Inflammatory macrophage (primary cell): ENCODE data around the gene TICRR.
"Not testable (repeated sequence)": the region's sequence is repeated elsewhere in the genome, so short reads cannot be mapped to it uniquely, and the experiment has no call there.

Source experiments
- DNase-seq, 2 donors: peaks; one replicate each; pipeline ENCODE4 v3.0.0-alpha.2; 2020 to 2022

TICRR gene

DNA sequence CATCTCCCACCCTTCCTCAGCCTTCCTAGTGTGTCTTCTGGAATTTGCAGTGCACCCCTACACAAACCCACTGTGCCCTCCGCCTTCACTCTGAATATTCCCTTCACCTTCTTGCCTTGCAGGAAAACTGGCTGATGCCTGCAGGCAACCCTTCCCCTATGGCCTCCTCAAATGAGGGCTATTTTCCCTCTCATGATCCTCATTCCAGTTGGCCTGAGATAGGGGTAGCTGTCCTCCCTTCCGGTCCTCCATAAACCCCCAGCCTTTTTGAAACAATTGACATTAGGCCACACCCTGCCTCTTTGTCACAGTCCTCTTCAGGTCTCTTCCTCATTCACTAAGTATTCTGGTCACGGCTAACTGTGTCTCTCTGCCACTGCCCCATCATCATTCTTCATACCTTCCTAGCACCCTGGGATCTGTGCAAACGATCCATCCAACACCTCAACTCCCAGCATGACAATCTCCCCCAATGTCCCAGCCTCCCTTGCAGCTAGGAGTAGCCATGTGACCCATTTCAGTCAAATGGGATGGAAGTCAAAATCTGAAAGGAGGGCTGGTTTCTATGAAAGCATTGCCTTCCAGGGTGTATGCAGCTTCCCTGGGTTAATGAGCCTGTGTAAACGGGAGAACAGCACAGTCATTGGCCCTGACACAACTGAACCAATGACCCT, 8.5 kb upstream of the TICRR start:
- DNase-seq = no peak

DNA sequence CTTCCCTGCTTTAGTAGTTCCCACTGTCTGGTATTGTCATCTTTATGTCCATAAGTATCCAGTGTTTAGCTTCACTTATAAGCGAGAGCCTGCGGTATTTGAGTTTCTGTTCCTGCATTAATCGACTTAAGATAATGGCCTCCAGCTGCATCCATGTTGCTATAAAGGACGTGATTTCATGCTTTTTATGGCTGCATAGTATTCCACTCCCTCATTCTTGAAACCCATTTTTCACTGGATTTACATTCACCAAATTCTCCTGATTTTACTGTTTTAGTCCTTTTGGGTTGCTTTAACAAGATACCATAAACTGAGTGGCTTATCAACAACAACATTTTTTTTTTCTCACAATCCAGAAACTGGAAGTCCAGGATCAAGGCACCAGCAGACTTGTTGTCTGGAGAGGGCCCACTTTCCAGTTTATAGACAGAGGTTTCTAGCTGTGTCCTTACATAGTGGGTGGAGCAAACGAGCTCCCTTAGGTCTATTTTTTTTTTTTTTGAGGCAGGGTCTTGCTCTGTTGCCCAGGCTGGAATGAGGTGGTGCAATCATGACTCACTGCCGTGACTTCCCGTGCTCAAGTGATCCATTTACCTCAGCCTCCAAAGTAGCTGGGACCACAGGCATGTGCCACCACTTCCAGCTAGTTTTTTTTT, 6.1 kb upstream of the TICRR start:
- no peak for DNase-seq

DNA sequence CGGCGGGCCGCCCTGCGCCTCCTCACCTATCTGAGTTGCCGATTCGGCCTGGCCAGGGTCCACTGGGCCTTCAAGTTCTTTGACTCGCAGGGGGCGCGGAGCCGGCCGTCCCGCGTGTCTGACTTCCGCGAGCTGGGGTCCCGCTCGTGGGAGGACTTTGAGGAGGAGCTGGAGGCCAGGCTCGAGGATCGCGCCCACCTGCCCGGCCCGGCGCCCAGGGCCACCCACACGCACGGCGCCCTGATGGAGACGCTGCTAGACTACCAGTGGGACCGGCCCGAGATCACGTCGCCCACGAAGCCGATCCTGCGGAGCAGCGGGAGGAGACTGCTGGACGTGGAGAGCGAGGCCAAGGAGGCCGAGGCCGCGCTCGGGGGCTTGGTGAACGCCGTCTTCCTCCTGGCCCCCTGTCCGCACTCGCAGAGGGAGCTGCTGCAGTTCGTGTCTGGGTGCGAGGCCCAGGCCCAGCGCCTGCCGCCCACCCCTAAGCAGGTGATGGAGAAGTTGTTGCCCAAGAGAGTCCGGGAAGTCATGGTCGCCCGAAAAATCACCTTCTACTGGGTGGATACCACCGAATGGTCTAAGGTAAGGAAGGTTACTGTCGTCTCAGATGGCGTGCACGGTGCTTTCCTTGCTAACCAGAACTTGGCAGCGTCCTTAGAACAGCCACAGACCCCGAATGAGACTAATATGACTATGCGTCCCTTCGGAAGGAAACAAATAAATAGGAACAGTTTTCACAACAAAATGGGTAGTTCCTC, 567 bp downstream of the TICRR start:
- DNase-seq = no peak

DNA sequence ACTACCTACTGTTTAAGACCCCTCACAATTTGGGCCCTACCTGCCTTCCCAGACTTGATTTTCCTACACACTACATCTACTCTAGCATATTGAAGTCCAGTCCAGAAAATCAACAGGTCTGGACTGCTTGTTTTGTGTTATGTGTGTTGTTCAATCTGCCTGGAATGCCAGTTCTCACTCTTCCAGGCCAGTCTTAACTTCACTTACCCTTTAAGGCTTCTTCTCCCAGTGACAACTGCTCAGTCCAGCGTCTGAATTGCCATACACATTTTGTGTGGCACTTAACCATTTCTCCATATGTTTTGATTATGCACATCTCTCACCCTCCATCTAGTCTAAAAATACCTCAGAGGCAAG, 1.1 kb downstream of the TICRR start:
- no peak for DNase-seq

DNA sequence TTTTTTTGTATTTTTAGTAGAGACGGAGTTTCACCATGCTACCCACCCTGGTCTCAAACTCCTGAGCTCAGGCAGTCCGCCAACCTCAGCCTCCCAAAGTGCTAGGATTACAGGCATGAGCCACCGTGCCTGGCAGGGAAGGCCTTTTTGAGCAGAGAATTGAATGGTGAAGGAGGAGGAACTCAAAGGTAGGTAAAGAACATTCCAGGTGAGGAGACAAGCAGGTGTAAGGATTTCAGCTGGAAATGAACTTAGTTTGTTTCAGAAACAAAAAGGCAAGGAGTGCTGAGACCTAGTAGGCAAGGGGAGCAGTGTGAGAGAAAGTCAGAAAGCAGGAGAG, 2.5 kb downstream of the TICRR start:
- no peak for DNase-seq

DNA sequence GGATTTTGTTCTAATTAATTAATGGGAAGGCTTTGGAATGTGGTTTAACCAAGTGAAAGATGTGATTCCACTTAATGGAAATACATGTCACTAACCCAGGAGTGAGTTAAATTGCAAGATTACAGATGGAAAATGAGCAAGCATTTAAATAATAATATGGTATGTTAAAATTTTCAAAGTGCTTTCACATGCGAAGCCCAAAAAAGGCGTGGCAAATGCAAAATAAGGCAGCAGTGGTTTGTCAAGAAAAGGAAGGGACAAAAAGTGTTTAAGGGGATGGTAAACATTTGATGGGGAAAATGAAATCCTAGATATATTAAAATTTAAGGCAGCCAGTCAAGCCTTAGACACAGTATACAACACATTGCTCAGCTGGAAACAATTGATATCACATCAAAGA, 2.9 kb downstream of the TICRR start:
- no peak for DNase-seq

DNA sequence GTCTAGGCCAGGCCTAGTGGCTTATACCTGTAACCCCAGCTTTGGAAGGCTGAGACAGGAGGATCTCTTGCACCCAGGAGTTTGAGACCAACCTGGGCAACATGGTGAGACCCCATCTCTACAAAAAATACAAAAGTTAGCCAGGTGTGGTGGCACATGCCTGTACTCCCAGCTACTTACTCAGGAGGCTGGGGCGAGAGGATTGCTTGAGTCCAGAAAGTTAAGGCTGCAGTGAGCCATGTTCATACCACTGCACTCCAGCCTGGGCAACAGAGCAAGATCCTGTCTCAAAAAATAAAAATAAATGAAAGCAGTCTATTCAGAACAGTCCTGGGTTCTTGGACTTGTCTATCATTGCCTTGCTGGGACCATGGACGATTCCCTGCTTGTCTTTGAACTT, 5.5 kb downstream of the TICRR start:
- DNase-seq = not testable (repeated sequence)

DNA sequence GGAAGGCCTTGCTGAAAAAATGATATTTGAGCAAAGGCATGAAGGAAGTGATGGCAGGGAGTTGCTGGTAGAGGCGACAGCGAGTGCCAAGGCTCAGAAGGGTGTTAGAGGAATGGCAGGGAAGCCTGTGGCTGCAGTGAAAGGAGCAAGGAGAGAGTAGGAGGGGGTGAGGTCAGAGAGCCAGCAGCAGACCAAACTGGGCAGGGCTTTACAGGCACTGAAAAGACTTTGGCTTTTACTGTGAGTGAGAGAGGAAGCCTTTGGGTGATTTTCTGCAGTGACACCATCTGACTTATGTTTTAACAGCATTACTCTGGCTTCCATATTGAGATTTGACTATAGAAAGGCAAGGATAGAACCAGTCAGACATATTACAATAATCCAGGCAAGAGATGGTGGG, 11.4 kb downstream of the TICRR start:
- peak; percentile 8 to 63 for DNase-seq

DNA sequence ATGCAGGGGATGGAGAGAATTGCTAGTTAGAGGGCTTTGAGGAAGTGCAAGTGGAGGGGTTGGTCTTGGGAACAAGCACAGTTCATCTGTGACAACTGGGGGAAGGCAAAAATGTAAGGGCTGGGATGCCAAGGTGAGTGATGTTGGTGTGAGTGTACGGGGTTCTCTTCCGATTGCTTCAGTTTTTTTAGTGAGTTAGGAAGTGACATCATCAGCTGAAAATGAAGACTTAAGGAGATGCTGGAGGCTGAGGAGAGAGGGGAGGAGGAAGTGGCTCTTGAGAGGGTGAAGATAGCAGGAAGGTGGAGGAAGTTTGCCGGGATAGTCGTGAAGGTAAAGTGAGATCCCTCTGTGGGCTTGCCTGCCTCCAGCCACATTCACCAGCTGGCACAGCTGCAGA, 12.7 kb downstream of the TICRR start:
- DNase-seq = no peak

DNA sequence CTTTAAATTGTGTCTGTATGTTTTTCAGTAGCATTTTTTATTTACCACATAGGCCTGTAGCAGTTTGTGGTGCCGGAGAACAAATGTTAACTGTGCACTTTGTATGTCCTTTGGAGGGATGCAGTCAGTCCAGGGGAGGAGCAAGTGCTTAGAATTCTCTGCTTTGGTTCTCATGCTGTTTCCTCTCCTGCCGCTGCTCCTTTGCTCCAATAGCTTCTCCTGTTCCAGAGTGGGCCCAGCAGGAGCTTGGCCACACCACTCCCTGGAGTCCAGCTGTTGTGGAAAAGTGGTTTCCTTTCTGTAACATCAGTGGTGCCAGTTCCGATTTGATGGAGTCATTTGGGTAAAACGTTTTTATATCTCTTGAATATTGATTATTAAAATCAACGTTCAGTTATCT, 16.6 kb downstream of the TICRR start:
- no peak for DNase-seq

DNA sequence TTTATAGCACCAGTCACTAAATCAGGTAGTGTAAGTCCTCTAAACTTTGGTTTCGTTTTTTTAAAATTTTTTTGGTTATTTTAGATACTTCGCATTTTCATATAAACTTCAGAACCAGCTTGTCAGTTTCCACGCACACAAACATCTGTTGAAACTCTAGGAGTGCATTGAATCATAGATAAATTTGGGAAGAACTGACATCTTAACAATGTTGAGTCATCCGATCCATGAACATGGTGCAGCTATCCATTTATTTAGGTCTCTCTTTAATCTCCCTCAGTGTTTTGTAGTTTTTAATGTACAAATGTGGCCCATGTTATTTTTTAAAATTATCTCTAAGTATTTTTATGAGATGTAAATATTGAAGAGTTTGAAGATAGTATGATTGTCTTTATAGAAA, 17.7 kb downstream of the TICRR start:
- no peak for DNase-seq

DNA sequence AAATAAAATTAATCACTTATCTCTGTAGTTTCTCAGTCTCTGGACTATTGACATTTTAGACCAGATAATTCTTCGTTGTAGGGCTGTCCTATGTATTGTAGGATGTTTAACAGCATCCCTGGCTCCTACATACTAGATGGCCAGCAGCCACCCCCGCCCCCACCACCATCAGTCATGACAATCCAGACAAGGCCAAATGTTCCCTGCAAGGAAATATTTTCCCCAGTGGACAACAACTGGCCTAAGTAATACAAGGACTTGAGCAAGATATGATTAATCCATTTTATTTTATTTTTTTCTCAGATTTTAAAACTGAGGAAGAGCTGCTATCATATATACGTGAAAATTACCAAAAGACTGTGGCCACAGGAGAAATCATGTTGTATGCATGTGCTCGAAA, 23.8 kb downstream of the TICRR start:
- DNase-seq = no peak

DNA sequence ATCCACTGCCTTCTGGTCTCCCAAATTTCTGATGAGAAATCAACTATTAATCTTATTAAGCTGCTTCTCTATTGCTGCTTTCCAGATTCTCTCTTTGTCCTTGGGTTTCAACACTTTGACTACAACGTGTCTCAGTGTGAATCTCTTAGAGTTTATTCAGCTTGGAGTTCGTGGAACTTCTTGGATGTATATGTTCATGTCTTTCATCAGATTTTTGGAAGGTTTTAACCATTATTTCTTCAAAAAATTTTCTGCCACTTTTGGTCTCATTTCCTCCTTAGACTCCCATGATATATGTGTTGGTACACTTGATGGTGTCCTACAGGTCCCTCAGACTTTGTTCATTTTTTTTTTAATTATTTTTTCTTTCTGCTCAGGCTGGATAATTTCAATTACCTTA, 36.0 kb downstream of the TICRR start:
- no peak for DNase-seq

DNA sequence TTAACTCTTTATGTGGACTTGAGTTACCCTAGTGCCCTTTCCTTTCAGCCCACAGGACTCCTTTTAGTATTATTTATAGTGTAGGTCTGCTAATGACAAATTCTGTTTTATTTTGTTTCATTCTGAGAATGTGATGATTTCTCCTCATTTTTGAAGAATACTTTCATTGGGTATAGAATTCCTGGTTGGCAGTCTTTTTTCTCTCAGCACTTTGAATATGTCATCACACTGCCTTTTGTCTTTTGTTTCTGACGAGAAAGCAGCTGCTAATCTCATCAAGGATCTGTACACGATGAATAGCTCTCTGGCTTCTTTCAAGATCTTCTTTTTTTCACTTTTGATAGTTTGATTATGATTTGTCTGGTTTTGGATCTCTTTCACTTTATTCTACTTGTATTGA, 37.8 kb downstream of the TICRR start:
- DNase-seq = no peak

DNA sequence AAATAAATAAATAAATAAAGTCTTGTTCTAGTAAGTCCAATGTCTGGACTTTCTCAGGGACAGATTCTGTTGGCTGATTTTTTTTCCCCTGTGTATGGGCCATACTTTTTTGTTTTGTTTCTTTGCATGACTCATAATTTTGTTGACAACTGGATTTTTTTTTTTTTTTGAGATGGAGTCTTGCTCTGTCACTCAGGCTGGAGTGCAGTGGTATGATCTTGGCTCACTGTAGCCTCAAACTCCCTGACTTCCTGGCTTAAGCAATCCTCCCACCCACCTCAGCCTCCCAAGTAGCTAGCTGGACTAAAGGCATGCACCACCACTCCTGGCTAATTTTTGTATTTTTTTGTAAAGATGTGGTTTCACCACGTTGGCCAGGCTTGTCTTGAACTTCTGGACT, 38.9 kb downstream of the TICRR start:
- peak; percentile 51 to 70 for DNase-seq

DNA sequence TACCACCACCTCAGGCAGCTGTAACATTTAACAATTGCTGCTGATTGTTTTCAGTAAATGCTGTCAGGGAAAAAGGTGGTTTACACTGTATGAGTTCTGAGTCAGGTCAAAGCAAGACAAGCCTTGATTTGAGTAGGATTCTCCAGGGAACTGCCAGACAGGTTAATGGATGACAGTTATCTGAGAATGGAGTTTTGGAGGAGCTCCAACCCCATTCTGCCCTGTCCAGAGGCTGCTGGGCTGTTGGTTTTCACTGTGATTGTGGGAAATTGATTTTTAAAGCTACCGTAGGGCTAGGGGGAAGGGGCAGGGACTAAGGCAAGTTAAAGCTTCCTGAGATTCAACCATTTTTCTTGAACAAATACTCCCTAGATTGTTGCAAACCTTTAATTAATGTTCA, 39.9 kb downstream of the TICRR start:
- no peak for DNase-seq

DNA sequence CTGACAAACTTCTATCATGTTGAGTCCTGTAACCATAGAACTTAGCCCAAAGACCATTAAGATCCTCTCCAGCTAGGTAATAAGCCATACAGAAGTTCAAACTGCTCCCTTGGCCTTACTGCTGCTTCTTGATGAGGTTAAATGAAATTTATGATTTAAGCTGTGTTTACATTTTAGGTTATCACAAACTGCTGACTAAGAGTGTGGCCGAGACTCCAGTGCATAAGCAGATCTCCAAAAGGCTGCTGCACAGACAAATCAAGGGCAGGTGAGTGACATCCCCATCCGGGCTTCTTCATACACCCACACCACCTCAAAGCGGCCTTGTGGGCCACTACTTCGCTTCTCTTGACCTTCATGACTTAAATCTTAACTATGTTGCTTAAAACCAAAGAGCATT, 41.0 kb downstream of the TICRR start:
- DNase-seq = no peak

DNA sequence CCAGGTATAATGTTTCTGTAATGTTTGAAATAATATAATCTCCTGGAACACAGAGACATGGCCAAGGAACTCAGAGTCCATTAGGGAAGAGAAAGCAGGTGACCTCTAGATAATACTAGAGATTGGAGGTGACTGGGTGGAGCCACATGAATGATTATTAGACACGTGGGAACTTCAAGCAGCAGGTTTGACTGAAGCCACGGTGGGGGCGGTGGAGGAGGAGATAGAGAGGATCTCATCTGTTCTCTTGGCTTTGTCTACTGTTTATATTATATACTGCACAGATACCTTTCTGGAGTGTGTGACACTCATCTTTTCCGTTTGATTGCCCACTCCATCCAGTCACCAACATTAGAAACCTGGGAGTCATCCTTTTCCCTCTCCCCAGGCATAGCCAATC, 46.3 kb downstream of the TICRR start:
- DNase-seq = no peak

DNA sequence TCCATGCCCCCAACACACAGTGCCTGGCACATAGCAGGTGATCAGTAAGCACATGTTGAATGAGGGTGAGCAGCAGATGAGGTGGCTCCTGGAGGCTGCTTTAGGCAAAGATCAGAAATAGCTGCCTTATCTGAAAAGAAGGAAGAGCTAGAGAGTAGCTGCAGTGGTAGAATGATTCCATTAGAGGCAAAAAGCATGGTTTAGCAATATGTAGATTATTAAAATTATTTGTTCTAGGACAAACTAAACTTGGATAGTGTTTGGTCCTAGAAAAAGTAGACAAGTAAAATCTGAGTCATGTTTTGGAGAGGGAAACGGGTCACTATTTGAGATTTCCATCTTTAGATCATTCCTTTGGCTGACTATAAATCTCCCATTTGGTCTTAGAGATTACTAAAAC, 47.9 kb downstream of the TICRR start:
- DNase-seq = no peak

DNA sequence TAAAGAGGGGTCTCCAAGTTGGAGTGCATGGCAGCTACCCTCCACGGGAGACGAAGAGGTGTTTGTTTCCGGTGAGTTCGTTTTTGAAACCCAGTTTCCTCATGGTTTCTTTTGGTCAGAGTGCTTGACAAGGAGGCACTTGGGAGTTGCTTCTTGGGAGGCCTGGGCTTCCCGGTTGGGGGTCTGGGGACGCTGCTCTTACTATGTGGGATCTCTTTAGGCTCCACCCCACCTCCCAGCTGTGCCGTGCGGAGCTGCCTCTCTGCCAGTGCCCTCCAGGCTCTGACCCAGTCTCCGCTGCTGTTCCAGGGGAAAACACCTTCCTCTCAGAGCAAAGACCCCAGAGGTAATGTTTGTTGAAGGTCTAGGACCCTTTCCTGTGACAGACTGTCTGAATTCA, 50.4 kb downstream of the TICRR start:
- no peak for DNase-seq

DNA sequence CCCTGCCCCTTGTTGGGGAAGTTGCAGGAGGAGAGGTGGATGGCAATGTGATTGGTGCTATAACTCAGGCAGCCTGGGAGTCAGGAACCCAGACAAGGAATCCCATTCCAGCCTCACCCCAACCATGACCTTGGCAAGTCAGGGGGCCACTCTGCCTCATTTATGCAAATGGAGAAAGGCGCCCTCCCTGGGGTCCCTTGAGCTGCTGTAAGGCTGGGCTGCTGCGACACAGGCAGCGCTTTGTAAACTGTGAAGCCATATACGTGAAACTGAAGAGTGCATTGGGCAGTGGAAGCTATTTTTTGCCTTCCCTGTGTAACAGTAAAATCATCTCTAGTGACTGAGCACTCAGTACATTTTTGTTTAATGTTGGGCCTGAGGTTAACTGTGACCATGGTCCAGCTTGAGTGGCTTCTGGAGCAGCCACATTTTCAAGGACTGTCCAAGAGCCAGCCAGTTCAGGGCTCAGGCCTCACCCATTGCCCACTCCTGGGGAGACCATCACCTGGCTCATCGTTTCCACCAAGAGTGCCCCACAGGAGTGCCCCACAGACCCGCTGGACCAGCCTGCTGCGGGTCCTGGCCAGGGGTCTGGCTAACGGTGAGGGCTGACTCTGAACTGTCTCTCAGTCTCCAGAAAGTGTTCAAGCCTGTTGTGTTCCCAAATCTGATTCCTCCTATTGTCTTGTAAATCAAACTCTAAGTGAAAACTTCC, 52.1 kb downstream of the TICRR start:
- no peak for DNase-seq

DNA sequence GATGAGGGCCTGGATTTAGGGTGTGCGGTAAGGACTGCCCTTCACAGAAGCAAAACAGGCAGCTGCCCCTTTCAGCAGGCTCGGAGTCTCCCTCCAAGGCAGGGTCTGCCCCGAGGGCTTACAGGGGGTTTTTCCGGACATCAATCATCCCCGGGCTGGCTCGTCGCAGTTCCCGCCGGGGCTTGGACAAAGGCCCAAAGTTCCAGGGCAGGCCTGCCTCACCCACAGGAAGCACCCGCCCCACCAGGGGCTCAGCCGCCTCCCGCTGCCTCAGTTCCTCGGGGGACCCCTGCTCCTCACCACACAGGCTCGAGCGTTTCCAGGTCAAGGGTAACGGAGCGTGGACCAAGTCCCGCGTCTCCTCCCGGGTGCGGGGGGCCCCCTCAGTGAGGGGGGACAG, 53.0 kb downstream of the TICRR start:
- DNase-seq = no peak

DNA sequence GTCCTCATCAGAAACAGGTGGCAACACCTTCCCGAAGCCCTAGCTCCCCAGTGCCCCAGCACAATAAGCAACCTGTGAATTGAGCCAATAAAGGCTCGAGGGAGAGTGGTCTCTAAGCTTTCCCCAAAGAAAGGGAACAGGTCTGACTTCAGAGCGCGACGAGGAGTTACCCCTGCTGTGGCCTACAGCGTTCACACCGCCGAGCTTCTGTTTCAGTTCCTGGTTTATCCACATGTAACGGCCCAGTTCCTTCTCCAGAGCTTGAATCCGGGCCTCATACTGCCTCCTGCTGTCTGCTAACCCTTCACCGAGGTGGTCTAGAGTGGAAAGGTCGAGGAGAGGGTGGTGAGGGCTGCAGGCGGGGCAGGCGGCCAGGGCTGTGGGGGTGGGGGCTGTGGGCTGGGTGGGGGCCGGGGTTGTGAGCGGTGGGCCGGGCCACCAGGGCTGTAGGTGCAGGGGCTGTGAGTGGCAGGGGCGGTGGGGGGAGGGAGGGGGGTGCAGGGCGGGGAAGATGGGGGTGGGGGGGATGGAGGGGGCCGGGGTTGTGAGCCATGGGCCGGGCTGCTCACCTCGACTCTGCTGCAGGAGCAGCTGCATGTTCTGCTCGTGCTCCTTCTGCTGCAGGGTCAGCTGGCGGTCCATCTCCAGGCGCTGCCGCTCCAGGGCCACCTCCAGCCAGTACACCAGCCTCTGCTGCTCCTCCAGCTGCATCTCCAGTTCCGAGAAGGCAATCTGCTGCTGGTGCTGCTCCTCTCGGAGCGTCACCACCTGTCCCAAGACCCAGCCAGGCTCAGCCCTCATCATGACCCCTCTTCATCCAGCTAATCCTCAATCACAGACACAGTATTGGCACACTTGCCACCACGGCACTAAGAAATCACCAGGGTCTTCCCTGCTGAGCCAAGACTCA, 53.8 kb downstream of the TICRR start:
- DNase-seq = peak; percentile 4 to 67
